PC-3 (cell line): ENCODE measurements around the gene S100B. TPM values are rescaled to one million over a fixed set of nuclear protein-coding genes. Genes with fewer than 3 reads are reported as not detected.

Source experiments
- ATAC-seq: fragments of 200-7000 bp; cut with Tn5 transposase; 2 replicates; pipeline ENCODE4 v1.9.1; 2020; ENCODE audit warnings: mild to moderate bottlenecking, moderate library complexity
- BruUV-seq: library from RNA; stranded (reverse); fragments of 400-500 nt; replicated peaks from 2 replicates; lab custom pipeline; 2021; lab: Mats Ljungman, UMichigan
- CTCF ChIA-PET: fragments of 300-600 bp; sonication (Branson Sonifier 250); formaldehyde crosslinking; loops from one replicate; lab custom pipeline; 2022; ENCODE audit warnings: antibody characterized with exemption; lab: Charles Lee
- POLR2A ChIA-PET: fragments of 300-600 bp; sonication (Branson Sonifier 250); formaldehyde crosslinking; loops from one replicate; lab custom pipeline; 2022; ENCODE audit warnings: antibody characterized with exemption; ENCODE audit not compliant: unreplicated experiment; lab: Charles Lee
- DNase-seq: peaks from one replicate; pipeline ENCODE4 v3.0.0-alpha.2; 2015
- H2AFZ ChIP-seq: fragments of 300-600 bp; sonication (generic); 2 replicates; pipeline ENCODE4 v1.6.0; 2016; ENCODE audit warnings: antibody characterized with exemption, low read length
- H3F3A ChIP-seq: fragments of 300-600 bp; sonication (generic); one replicate; pipeline ENCODE4 v1.6.0; 2017; ENCODE audit warnings: antibody characterized with exemption, low read length, control low read depth, mild to moderate bottlenecking; ENCODE audit not compliant: unreplicated experiment
- H3K27ac ChIP-seq: fragments of 300-600 bp; sonication (generic); 2 replicates; pipeline ENCODE4 v1.5.1; 2016; ENCODE audit warnings: mild to moderate bottlenecking, low read length
- H3K27me3 ChIP-seq: fragments of 300-600 bp; sonication (generic); 2 replicates; pipeline ENCODE4 v1.6.1; 2016; ENCODE audit warnings: low read length, mixed read lengths
- H3K36me3 ChIP-seq: fragments of 300-600 bp; sonication (generic); 2 replicates; pipeline ENCODE4 v1.6.1; 2016; ENCODE audit warnings: low read depth, mixed run types, low read length, mixed read lengths
- H3K4me1 ChIP-seq: fragments of 300-600 bp; sonication (generic); 2 replicates; pipeline ENCODE4 v1.5.1; 2016; ENCODE audit warnings: low read length; ENCODE audit not compliant: insufficient read depth
- H3K4me2 ChIP-seq: fragments of 300-600 bp; sonication (generic); 2 replicates; pipeline ENCODE4 v1.6.0; 2016; ENCODE audit warnings: low read length
- H3K4me3 ChIP-seq: fragments of 300-600 bp; sonication (generic); 2 replicates; pipeline ENCODE4 v1.5.1; 2016; ENCODE audit warnings: mild to moderate bottlenecking, low read length, mixed read lengths
- H3K79me2 ChIP-seq: fragments of 300-600 bp; sonication (generic); 2 replicates; pipeline ENCODE4 v1.6.1; 2017; ENCODE audit warnings: low read length, mixed read lengths
- H3K9ac ChIP-seq: fragments of 300-600 bp; sonication (generic); 2 replicates; pipeline ENCODE4 v1.6.0; 2016; ENCODE audit warnings: mild to moderate bottlenecking, low read length
- H3K9me2 ChIP-seq: fragments of 300-600 bp; sonication (generic); replicated peaks from 2 replicates; pipeline ENCODE4 v1.6.1; 2016; ENCODE audit warnings: mixed run types, low read length, mixed read lengths
- H3K9me3 ChIP-seq: fragments of 300-600 bp; sonication (generic); 2 replicates; pipeline ENCODE4 v1.6.1; 2016; ENCODE audit warnings: low read length, mixed read lengths
- H4K20me1 ChIP-seq: fragments of 300-600 bp; sonication (generic); 2 replicates; pipeline ENCODE4 v1.6.1; 2016; ENCODE audit warnings: low read length, mixed read lengths
- CTCF ChIP-seq: fragments of 300-600 bp; sonication (generic); conservative IDR thresholded peaks from 2 replicates; pipeline ENCODE4 v1.5.1; 2017; ENCODE audit warnings: antibody characterized with exemption, low read depth, mild to moderate bottlenecking, low read length
- EZH2 ChIP-seq: fragments of 300-600 bp; sonication (generic); IDR thresholded peaks from one replicate; pipeline ENCODE4 v1.6.1; 2017; ENCODE audit warnings: antibody characterized with exemption, mild to moderate bottlenecking, low read length; ENCODE audit not compliant: unreplicated experiment
- EZH2phosphoT487 ChIP-seq: fragments of 300-600 bp; sonication (generic); IDR thresholded peaks from 2 replicates; pipeline ENCODE4 v1.6.1; 2018; ENCODE audit warnings: mild to moderate bottlenecking, antibody characterized with exemption, low read length, borderline replicate concordance
- intact Hi-C: fragments of 100-400 bp; cut with micrococcal nuclease; formaldehyde crosslinking; loops from 2 replicates; pipeline ENCODE4 v1.9.0; 2023
- total RNA-seq: library from RNA; depleted of rRNA; stranded (reverse); fragments of >200 nt; gene quantifications from 2 replicates; pipeline ENCODE4 v1.2.3, GENCODE V29; 2014

The S100B gene
- total RNA-seq, 1 experiment from 2014 or later, result not detected

- no peak overlapping the region for H3K9ac ChIP-seq
- no peak overlapping the region for H3K4me3 ChIP-seq
- ChIA-PET CTCF (no interaction called here), POLR2A (interaction anchor here (0.6 kb wide), 1 partner anchor 265 kb away, joined by 6 read pairs; no protein-coding TSS in a partner anchor)
- H3K4me2 ChIP-seq, result no peak overlapping the region
- peaks cover 35% of the 10 kb centered on the region; the same call in 1 of the 2 replicates for H3K36me3 ChIP-seq
- no peaks in the 10 kb centered on the region for H3K9me2 ChIP-seq
- no peaks in the 10 kb centered on the region for H4K20me1 ChIP-seq
- ATAC-seq (no peak), DNase-seq (no peak)
- no peaks in the 10 kb centered on the region; the same call in 1 of the 2 replicates for H3K4me1 ChIP-seq
- TF ChIP-seq EZH2 (no peak), EZH2phosphoT487 (no peak), CTCF (no peak)
- no peaks in the 10 kb centered on the region for H3K79me2 ChIP-seq
- H2AFZ ChIP-seq, result no peak overlapping the region
- no peaks in the 10 kb centered on the region for H3K27me3 ChIP-seq
- H3F3A ChIP-seq, result no peaks in the 10 kb centered on the region
- intact Hi-C loops, result no loop called here
- H3K27ac ChIP-seq, result no peak overlapping the region
- no TSS peak for BruUV-seq
- no peaks in the 10 kb centered on the region for H3K9me3 ChIP-seq
Observed at GRCh38 chr21:46561445-46562090, 43.3 kb downstream of the S100B start.

DNA sequence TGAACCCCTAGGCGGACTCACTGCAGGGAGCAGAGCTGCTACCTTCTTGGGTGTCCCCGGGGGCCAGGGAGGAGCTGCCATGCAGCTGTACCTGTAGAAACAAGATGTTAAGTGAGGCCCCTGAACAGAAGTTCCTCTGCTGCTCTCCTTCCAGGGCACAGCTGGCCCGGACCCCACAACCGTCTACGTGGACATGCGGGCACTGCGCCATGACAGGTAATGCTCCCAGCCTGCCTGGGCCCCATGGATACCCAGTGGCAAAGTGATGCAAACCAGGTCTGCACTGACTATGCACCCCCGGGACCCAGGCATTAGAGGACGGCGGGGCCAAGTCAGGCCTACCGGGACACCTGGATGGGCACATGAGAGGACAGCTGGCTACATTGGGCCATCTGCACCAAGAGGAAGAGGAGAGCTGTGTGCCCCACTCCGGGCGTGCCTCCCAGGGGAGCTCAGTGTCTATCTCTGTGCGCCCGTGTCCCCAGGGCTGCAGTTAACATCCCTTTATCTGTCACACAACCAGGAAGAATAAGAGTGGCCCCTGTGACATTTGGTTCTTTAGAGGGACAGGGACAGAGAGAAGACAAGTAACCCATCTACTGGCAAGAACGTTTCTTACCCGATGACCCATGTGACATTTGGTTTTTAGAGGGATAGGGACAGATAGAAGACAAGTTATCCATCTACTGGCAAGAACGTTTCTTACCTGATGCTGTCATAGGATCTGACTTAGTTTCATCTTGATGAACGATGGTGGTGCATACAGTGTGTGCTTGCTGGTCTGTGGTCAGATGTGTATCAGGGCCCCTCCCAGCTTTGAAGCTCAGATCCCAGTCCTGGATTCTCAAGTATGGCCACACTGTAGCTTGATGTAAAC, 44.1 kb downstream of the S100B start:
- H3K9ac ChIP-seq, result no peak overlapping the region

More for the DNA sequence above, 44.1 kb downstream of the S100B start:
- Histone ChIP-seq H3F3A (no peaks in the 10 kb centered on the region), H3K9me2 (no peaks in the 10 kb centered on the region), H3K27me3 (no peaks in the 10 kb centered on the region), H3K4me2 (no peak overlapping the region), H3K9me3 (no peaks in the 10 kb centered on the region), H2AFZ (no peak overlapping the region), H3K79me2 (no peaks in the 10 kb centered on the region), H3K4me3 (no peak overlapping the region), H4K20me1 (no peaks in the 10 kb centered on the region), H3K27ac (no peak overlapping the region), H3K4me1 (no peaks in the 10 kb centered on the region; the same call in 1 of the 2 replicates), H3K36me3 (peaks cover 31% of the 10 kb centered on the region; the same call in 1 of the 2 replicates)
- no TSS peak for BruUV-seq
- CTCF ChIA-PET, result no interaction called here
- TF ChIP-seq EZH2phosphoT487 (no peak), CTCF (no peak), EZH2 (no peak)
- intact Hi-C loops, result no loop called here
- no peak for DNase-seq
- POLR2A ChIA-PET, result interaction anchor here (0.6 kb wide), 1 partner anchor 60 kb away, joined by 3 read pairs; no protein-coding TSS in a partner anchor
- ATAC-seq, result no peak
